Measurements from ENCODE around the gene FOXE1. TPM values are rescaled to one million over a fixed set of nuclear protein-coding genes. Genes with fewer than 3 reads are reported as not detected.

The FOXE1 gene
- total RNA-seq, 1 experiment from 2014 or later: not detected

GRCh38 chr9:97858393-97858713, 5.3 kb downstream of the FOXE1 start:
- no peak for ATAC-seq
- H3K27me3 ChIP-seq (ENCODE audit: insufficient read depth, low read length): no peaks in the 10 kb centered on the region
- no peak overlapping the region for H2AFZ ChIP-seq (ENCODE audit: low read depth, low read length, poor library complexity, severe bottlenecking)
- CTCF ChIA-PET: interaction anchor here (1.0 kb wide), 1 partner anchor 12 kb away, joined by 4 read pairs; no protein-coding TSS in a partner anchor
- H3K4me1 ChIP-seq (ENCODE audit: control insufficient read depth in 1 of 2, insufficient read depth in 2 of 2, low read length in 2 of 2): no peaks in the 10 kb centered on the region
- BruUV-seq (replicated peaks): no TSS peak
- no peaks in the 10 kb centered on the region for H3K36me3 ChIP-seq (ENCODE audit: control insufficient read depth in 1 of 2, insufficient read depth in 2 of 2, low read length in 2 of 2)
- H3K4me2 ChIP-seq (ENCODE audit: low read length): no peak overlapping the region
- H3K9ac ChIP-seq (ENCODE audit: low read length): no peak overlapping the region
- H3K4me3 ChIP-seq (replicated peaks in 1 of 2; ENCODE audit: low read depth in 1 of 2, low read length in 2 of 2): no peak overlapping the region
- H3K27ac ChIP-seq (ENCODE audit: low read depth, low read length): no peak overlapping the region
- no peaks in the 10 kb centered on the region for H3K9me2 ChIP-seq (ENCODE audit: insufficient read depth)
- RAD21 ChIA-PET (ENCODE audit: low non-redundant PET in 1 of 2, low total read pairs in 2 of 2, uncharacterized antibody in 2 of 2, unreplicated experiment in 2 of 2): no interaction called here
- DNase-seq (ENCODE audit: low read depth, low spot score): no peak
- intact Hi-C loops (cut with micrococcal nuclease): no loop called here
- H3K79me2 ChIP-seq (ENCODE audit: insufficient read depth, low read length): no peaks in the 10 kb centered on the region
- H3K9me3 ChIP-seq (ENCODE audit: control insufficient read depth in 1 of 2, insufficient read depth in 1 of 2, low read depth in 1 of 2, low read length in 2 of 2): no peaks in the 10 kb centered on the region
- H4K20me1 ChIP-seq (ENCODE audit: insufficient read depth): no peaks in the 10 kb centered on the region
- POLR2A ChIA-PET: no interaction called here
- no peak for TF ChIP-seq FOSL1 (IDR thresholded peaks at IDR 0.05; ENCODE audit: low read depth)
- no peak for TF ChIP-seq JUND (IDR thresholded peaks at IDR 0.05)
- no peak for TF ChIP-seq YY1 (IDR thresholded peaks at IDR 0.05; ENCODE audit: extremely low read depth, insufficient replicate concordance, low read depth, low read length)
- TF ChIP-seq CEBPB (IDR thresholded peaks at IDR 0.05; ENCODE audit: low read depth): no peak
- TF ChIP-seq MAX (IDR thresholded peaks at IDR 0.05): no peak
- no peak for TF ChIP-seq ZNF274 (IDR thresholded peaks at IDR 0.05; ENCODE audit: low read depth, low read length)
- no peak for TF ChIP-seq REST (IDR thresholded peaks at IDR 0.05; ENCODE audit: low read depth)
- no peak for TF ChIP-seq TCF7L2 (IDR thresholded peaks at IDR 0.05; ENCODE audit: borderline replicate concordance, extremely low read depth, insufficient read depth, insufficient read length)
- no peak for TF ChIP-seq POLR2AphosphoS5 (IDR thresholded peaks at IDR 0.05; ENCODE audit: low read depth, low read length)
- no peak for TF ChIP-seq ZBTB33 (IDR thresholded peaks at IDR 0.05; ENCODE audit: extremely low read depth, insufficient replicate concordance, low read length)
- TF ChIP-seq ZFX (IDR thresholded peaks at IDR 0.05): no peak

Data from HCT116 (cell line).